ENCODE data around the gene MED7. TPM values are rescaled to one million over a fixed set of nuclear protein-coding genes. Genes with fewer than 3 reads are reported as not detected.

MED7 gene
- total RNA-seq, 1 experiment from 2014 or later, result 11.2 TPM

- H3K9me3 Mint-ChIP-seq, result no peaks in the 10 kb centered on the region
- 0 out of 2 replicates have a peak, but pooled peaks cover 3% of the 10 kb centered on the region for H3K4me1 Mint-ChIP-seq
- no peak overlapping the region for H3K27ac Mint-ChIP-seq
- H3K4me3 Mint-ChIP-seq, result no peak overlapping the region
- TF ChIP-seq NR3C1 (CRISPR knock-in tag; conservative IDR thresholded peaks at IDR 0.05; ENCODE audit: low read depth) (no peak), STAT6 (CRISPR knock-in tag; conservative IDR thresholded peaks at IDR 0.05; ENCODE audit: low read depth) (no peak), CTCF (IDR thresholded peaks at IDR 0.05) (peak; percentile 77; the same call in 1 of the 2 replicates), NR1H2 (CRISPR knock-in tag; IDR thresholded peaks at IDR 0.05) (no peak), E2F5 (CRISPR knock-in tag; IDR thresholded peaks at IDR 0.05) (no peak), SMAD4 (CRISPR knock-in tag; IDR thresholded peaks at IDR 0.05) (no peak)
- ChIA-PET CTCF (interaction anchor here (0.6 to 1.7 kb wide), 19 partner anchors 13 to 352 kb away, joined by 3 to 9 read pairs (median 4); no protein-coding TSS in a partner anchor), POLR2A (interaction anchor here (0.6 kb wide), 2 partner anchors 128 to 226 kb away, joined by 3 to 4 read pairs; no protein-coding TSS in a partner anchor)
- ATAC-seq (peak; percentile 86), DNase-seq (ENCODE audit: low spot score) (peak; percentile 67)
- no peaks in the 10 kb centered on the region for H3K36me3 Mint-ChIP-seq
- H3K27me3 Mint-ChIP-seq (ENCODE audit: low read depth), result no peaks in the 10 kb centered on the region
These were observed 6.3 kb upstream of the MED7 start for GRCh38 chr5:157148734-157149615.

- DNase-seq (ENCODE audit: low spot score) (no peak), ATAC-seq (peak; percentile 24)
- H3K9me3 Mint-ChIP-seq, result no peaks in the 10 kb centered on the region
- H3K36me3 Mint-ChIP-seq, result peaks cover 20% of the 10 kb centered on the region
- CTCF ChIA-PET, result interaction anchor here (0.6 to 2.2 kb wide), 7 partner anchors 11 to 601 kb away, joined by 3 to 13 read pairs (median 3); partner anchors contain the start of gene LSM11
- peak overlapping the region; percentile 96 for H3K27ac Mint-ChIP-seq
- peak overlapping the region; percentile 92 for H3K4me3 Mint-ChIP-seq
- POLR2A ChIA-PET, result interaction anchor here (0.6 to 2.2 kb wide), 5 partner anchors 11 to 474 kb away, joined by 3 to 12 read pairs (median 3); no protein-coding TSS in a partner anchor
- H3K4me1 Mint-ChIP-seq, result peaks cover 5% of the 10 kb centered on the region; the same call in 1 of the 2 replicates
- no peaks in the 10 kb centered on the region; the same call in 1 of the 2 replicates for H3K27me3 Mint-ChIP-seq (ENCODE audit: low read depth)
- no peak for TF ChIP-seq MXD4 (CRISPR knock-in tag; IDR thresholded peaks at IDR 0.05; ENCODE audit: borderline replicate concordance)
- no peak for TF ChIP-seq ETV6 (CRISPR knock-in tag; IDR thresholded peaks at IDR 0.05)
- no peak for TF ChIP-seq ARID4B (CRISPR knock-in tag; IDR thresholded peaks at IDR 0.05; ENCODE audit: borderline replicate concordance)
- TF ChIP-seq ZNF138 (CRISPR knock-in tag; conservative IDR thresholded peaks at IDR 0.05), result no peak
- no peak for TF ChIP-seq KAT7 (CRISPR knock-in tag; IDR thresholded peaks at IDR 0.05; ENCODE audit: borderline replicate concordance)
- TF ChIP-seq ZNF263 (CRISPR knock-in tag; IDR thresholded peaks at IDR 0.05; ENCODE audit: low read depth), result no peak
- TF ChIP-seq FOXK1 (CRISPR knock-in tag; IDR thresholded peaks at IDR 0.05), result no peak
- TF ChIP-seq PREB (CRISPR knock-in tag; IDR thresholded peaks at IDR 0.05; ENCODE audit: borderline replicate concordance), result no peak
- TF ChIP-seq ZNF671 (CRISPR knock-in tag; IDR thresholded peaks at IDR 0.05), result no peak
- TF ChIP-seq CTCF (IDR thresholded peaks at IDR 0.05), result no peak
- no peak for TF ChIP-seq NFYB (CRISPR knock-in tag; conservative IDR thresholded peaks at IDR 0.05; ENCODE audit: low read depth)
These were observed 684 bp upstream of the MED7 start for GRCh38 chr5:157143127-157143971.

Measured in WTC11 (cell line).